HG03342 (cell line): ENCODE measurements around the gene CNN1.
"Not testable (repeated sequence)": the region's sequence is repeated elsewhere in the genome, so short reads cannot be mapped to it uniquely, and the experiment has no call there.

Experiments used
- ATAC-seq: cut with Tn5 transposase; IDR thresholded peaks from one replicate; pipeline ENCODE4 v1.9.1; 2021; ENCODE audit warnings: mild to moderate bottlenecking, moderate library complexity; ENCODE audit not compliant: unreplicated experiment

CNN1 gene

GRCh38 chr19:11598103-11598483 lies 59.4 kb downstream of the CNN1 start:
- ATAC-seq: no peak

DNA sequence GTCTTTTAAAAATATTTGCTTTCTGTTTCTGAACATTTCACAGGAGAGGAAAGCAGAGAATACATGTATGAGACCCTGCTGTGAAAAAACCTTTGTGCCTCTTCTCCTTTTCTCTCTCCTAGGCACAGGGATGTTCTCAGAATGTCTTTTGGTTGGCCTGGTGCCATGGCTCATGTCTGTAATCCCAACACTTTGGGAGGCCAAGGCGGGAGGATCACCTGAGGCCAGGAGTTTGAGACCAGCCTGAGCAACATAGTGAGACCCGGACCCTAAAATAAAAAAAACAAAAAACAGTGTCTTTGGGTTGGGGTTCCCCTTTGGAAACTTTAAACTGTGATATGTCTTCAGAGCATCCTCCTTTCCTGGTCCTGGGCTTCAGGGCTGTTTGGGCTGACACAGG lies 60.1 kb downstream of the CNN1 start:
- no peak for ATAC-seq

DNA sequence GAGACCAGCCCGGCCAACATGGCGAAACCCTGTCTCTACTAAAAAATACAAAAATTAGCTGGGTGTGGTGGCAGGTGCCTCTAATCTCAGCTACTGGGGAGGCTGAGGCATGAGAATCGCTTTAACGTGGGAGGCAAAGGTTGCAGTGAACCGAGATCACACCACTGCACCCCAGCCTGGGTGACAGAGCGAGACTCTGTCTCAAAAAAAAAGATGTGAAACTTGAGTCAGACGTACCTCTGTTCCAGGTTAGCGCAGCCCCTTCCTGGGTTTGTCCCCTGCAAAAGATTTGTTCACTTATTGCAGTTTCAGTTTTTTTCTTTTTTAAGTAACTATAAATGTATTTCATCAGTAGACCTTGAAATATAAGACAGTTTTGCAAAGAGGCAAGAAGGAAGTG lies 61.1 kb downstream of the CNN1 start:
- not testable (repeated sequence) for ATAC-seq
